Cardiac fibroblast (primary cell): ENCODE data around the gene GRIN2A.

Source experiments
- DNase-seq, 2 donors: peaks; one replicate each; pipeline versions ENCODE4 v3.0.0 to v3.0.0-alpha.2; 2010; ENCODE audit warnings: low read depth in 2 of 2
- H3K4me3 ChIP-seq, 2 donors: replicated peaks in 1 of 2; 1 replicate in 1 of 2; 2 replicates in 1 of 2; pipeline ENCODE4 v1.5.1; 2011; ENCODE audit warnings: low read depth in 2 of 2, low read length in 2 of 2, mild to moderate bottlenecking in 2 of 2, moderate library complexity in 1 of 2
- CTCF ChIP-seq: IDR thresholded peaks from one replicate; pipeline ENCODE4 v1.5.1; 2011; ENCODE audit warnings: low read depth, mild to moderate bottlenecking, low read length, inconsistent platforms

The GRIN2A gene

GRCh38 chr16:10036956-10037355 is 145.3 kb downstream of the GRIN2A start:
- TF ChIP-seq CTCF = no peak
- no peak for DNase-seq
- no peak overlapping the region for H3K4me3 ChIP-seq

- no peak overlapping the region for H3K4me3 ChIP-seq
- DNase-seq = no peak
- no peak for TF ChIP-seq CTCF
These were observed 148.7 kb downstream of the GRIN2A start for GRCh38 chr16:10033556-10033955.

GRCh38 chr16:10031955-10032354 is 150.3 kb downstream of the GRIN2A start:
- TF ChIP-seq CTCF = no peak
- no peak overlapping the region for H3K4me3 ChIP-seq
- no peak for DNase-seq

- no peak for DNase-seq
- no peak overlapping the region for H3K4me3 ChIP-seq
- no peak for TF ChIP-seq CTCF
These were observed 150.8 kb downstream of the GRIN2A start for GRCh38 chr16:10031473-10031872.

- no peak for TF ChIP-seq CTCF
- H3K4me3 ChIP-seq = no peak overlapping the region
- no peak for DNase-seq
These were observed 153.6 kb downstream of the GRIN2A start for GRCh38 chr16:10028644-10029043.

GRCh38 chr16:10027553-10027952 is 154.7 kb downstream of the GRIN2A start:
- TF ChIP-seq CTCF = no peak
- no peak for DNase-seq
- H3K4me3 ChIP-seq = no peak overlapping the region

- no peak for DNase-seq
- no peak overlapping the region for H3K4me3 ChIP-seq
- no peak for TF ChIP-seq CTCF
These were observed 155.6 kb downstream of the GRIN2A start for GRCh38 chr16:10026593-10026992.
